Breast epithelium (tissue), 3 donors: ENCODE results near the gene PRDM15.

ENCODE experiments used
- CTCF ChIP-seq, 3 donors: fragments of 450-650 bp; IDR thresholded peaks; one replicate each; pipeline ENCODE4 v1.5.1; 2016 to 2017; ENCODE audit warnings: antibody characterized with exemption in 3 of 3, mild to moderate bottlenecking in 3 of 3, moderate library complexity in 3 of 3
- POLR2A ChIP-seq: fragments of 450-650 bp; IDR thresholded peaks from one replicate; pipeline ENCODE4 v1.6.1; 2016; ENCODE audit warnings: antibody characterized with exemption, mild to moderate bottlenecking, moderate library complexity
- POLR2AphosphoS5 ChIP-seq, 3 donors: sonication (generic); formaldehyde crosslinking; IDR thresholded peaks; one replicate each; pipeline ENCODE4 v1.6.1; 2017; ENCODE audit warnings: antibody characterized with exemption in 3 of 3

- no peak for TF ChIP-seq CTCF (IDR thresholded peaks at IDR 0.05)
- TF ChIP-seq POLR2AphosphoS5 (IDR thresholded peaks at IDR 0.05): no peak
- no peak for TF ChIP-seq POLR2A
These were observed 42.8 kb downstream of the PRDM15 start for GRCh38 chr21:41836166-41837015.
